GM13977 (cell line): Measurements from ENCODE around the gene ZFYVE21.

Experiments
- DNase-seq: peaks from one replicate; pipeline ENCODE4 v3.0.0; 2012; ENCODE audit warnings: low spot score
- in situ Hi-C: fragments of 300-500 bp; cut with MboI; formaldehyde crosslinking; loops from one replicate; pipeline ENCODE4 v1.12.0; 2022; ENCODE audit warnings: low sequenced_read_pairs, low pct_unique_long_range_greater_than_20kb, mixed read lengths, inconsistent platforms; ENCODE audit not compliant: unreplicated experiment
- TF ChIP-seq, protein P1 (sequence below): IDR thresholded peaks from 2 replicates; pipeline ENCODE4 v1.5.1; 2012; ENCODE audit warnings: mild to moderate bottlenecking, control low read depth; ENCODE audit not compliant: insufficient read depth; ENCODE audit errors: extremely low read depth, missing control alignments

ZFYVE21 gene

GRCh38 chr14:103692159-103692558 is 23.5 kb upstream of the ZFYVE21 start:
- DNase-seq: no peak
- TF ChIP-seq, protein P1, sequence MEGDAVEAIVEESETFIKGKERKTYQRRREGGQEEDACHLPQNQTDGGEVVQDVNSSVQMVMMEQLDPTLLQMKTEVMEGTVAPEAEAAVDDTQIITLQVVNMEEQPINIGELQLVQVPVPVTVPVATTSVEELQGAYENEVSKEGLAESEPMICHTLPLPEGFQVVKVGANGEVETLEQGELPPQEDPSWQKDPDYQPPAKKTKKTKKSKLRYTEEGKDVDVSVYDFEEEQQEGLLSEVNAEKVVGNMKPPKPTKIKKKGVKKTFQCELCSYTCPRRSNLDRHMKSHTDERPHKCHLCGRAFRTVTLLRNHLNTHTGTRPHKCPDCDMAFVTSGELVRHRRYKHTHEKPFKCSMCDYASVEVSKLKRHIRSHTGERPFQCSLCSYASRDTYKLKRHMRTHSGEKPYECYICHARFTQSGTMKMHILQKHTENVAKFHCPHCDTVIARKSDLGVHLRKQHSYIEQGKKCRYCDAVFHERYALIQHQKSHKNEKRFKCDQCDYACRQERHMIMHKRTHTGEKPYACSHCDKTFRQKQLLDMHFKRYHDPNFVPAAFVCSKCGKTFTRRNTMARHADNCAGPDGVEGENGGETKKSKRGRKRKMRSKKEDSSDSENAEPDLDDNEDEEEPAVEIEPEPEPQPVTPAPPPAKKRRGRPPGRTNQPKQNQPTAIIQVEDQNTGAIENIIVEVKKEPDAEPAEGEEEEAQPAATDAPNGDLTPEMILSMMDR: no peak
- in situ Hi-C loops: no loop called here

GRCh38 chr14:103692871-103693270 is 22.7 kb upstream of the ZFYVE21 start:
- in situ Hi-C loops: no loop called here
- TF ChIP-seq, protein P1: no peak
- no peak for DNase-seq

GRCh38 chr14:103693515-103693914 is 22.1 kb upstream of the ZFYVE21 start:
- DNase-seq: no peak
- TF ChIP-seq, protein P1: no peak
- in situ Hi-C loops: no loop called here

- TF ChIP-seq, protein P1: no peak
- DNase-seq: no peak
- in situ Hi-C loops: no loop called here
These were observed 21.0 kb upstream of the ZFYVE21 start for GRCh38 chr14:103694572-103695026.

- in situ Hi-C loops: no loop called here
- no peak for DNase-seq
These were observed 20.1 kb upstream of the ZFYVE21 start for GRCh38 chr14:103695296-103696069.

GRCh38 chr14:103696070-103696402 is 19.6 kb upstream of the ZFYVE21 start:
- TF ChIP-seq, protein P1: no peak
- in situ Hi-C loops: no loop called here
- no peak for DNase-seq

More at GRCh38 chr14:103695296-103696069, 20.1 kb upstream of the ZFYVE21 start:
- TF ChIP-seq, protein P1: no peak
